HepG2 (cell line): Measurements from ENCODE around the gene WDR7. TPM values are rescaled to one million over a fixed set of nuclear protein-coding genes. Genes with fewer than 3 reads are reported as not detected.

Source experiments
- ATAC-seq: fragments of 200-7000 bp; cut with Tn5 transposase; 3 replicates; pipeline ENCODE4 v1.9.1; 2020; ENCODE audit warnings: mild to moderate bottlenecking, moderate library complexity
- BruUV-seq: library from RNA; stranded (reverse); fragments of 400-500 nt; replicated peaks from 2 replicates; lab custom pipeline; 2021; lab: Mats Ljungman, UMichigan
- CTCF ChIA-PET: fragments of 300-600 bp; formaldehyde crosslinking; extraction: SDS; loops from one replicate; lab custom pipeline; 2021; ENCODE audit warnings: low total read pairs, inconsistent platforms, low intra/inter-chr PET ratio; lab: Yijun Ruan, JAX
- POLR2A ChIA-PET: fragments of 350-600 bp; sonication (Branson Sonifier 250); formaldehyde crosslinking; loops from one replicate; lab custom pipeline; 2020; ENCODE audit warnings: antibody characterized with exemption, inconsistent platforms; lab: Yijun Ruan, JAX
- DNase-seq: peaks from one replicate; pipeline ENCODE4 v3.0.0-alpha.2; 2015; ENCODE audit warnings: low spot score
- FAIRE-seq: peaks from 3 replicates; lab custom pipeline; 2011; peaks lifted over from hg19 to GRCh38; lab: Jason Lieb, UNC
- H2AFZ ChIP-seq: one replicate; pipeline ENCODE4 v1.6.1; 2011; ENCODE audit warnings: low read length, inconsistent platforms
- H3K27ac ChIP-seq: fragments of 300-600 bp; 3 replicates; pipeline ENCODE4 v1.8.0; 2011; ENCODE audit warnings: mixed run types, mild to moderate bottlenecking, mixed read lengths, low read length, inconsistent platforms; ENCODE audit not compliant: insufficient read depth; ENCODE audit errors: extremely low read length
- H3K27me3 ChIP-seq, 2 experiments: fragments of 200-600 bp in 1 of 2; 2 replicates in 1 of 2; 3 replicates in 1 of 2; pipeline versions ENCODE4 v1.6.0 to v1.8.0; 2011; ENCODE audit warnings: low read length in 2 of 2, mild to moderate bottlenecking in 2 of 2, moderate library complexity in 2 of 2, inconsistent platforms in 1 of 2; ENCODE audit not compliant: insufficient read depth in 2 of 2, control insufficient read depth in 1 of 2
- H3K36me3 ChIP-seq, 2 experiments: fragments of 200-600 bp in 1 of 2; replicated peaks in 1 of 2; 2 replicates in 1 of 2; 3 replicates in 1 of 2; pipeline versions ENCODE4 v1.5.1 to v1.8.0; 2011; ENCODE audit warnings: low read length in 2 of 2, inconsistent platforms in 1 of 2; ENCODE audit not compliant: insufficient read depth in 2 of 2, control insufficient read depth in 1 of 2
- H3K4me1 ChIP-seq: 2 replicates; pipeline ENCODE4 v1.5.1; 2012; ENCODE audit warnings: low read length, inconsistent platforms; ENCODE audit not compliant: insufficient read depth
- H3K4me2 ChIP-seq: 2 replicates; pipeline ENCODE4 v1.6.0; 2011; ENCODE audit warnings: low read depth, low read length, inconsistent platforms
- H3K4me3 ChIP-seq, 3 experiments: fragments of 200-600 bp in 1 of 3; sonication (generic), shearing (Covaris generic) in 1 of 3; replicated peaks in 1 of 3; 2 replicates each; pipeline ENCODE4 v1.5.1; 2011 to 2016; ENCODE audit warnings: low read length in 3 of 3, inconsistent platforms in 2 of 3, low read depth in 2 of 3, mild to moderate bottlenecking in 2 of 3, control low read depth in 1 of 3, mixed read lengths in 1 of 3; ENCODE audit not compliant: insufficient read depth in 1 of 3
- H3K79me2 ChIP-seq: one replicate; pipeline ENCODE4 v1.6.1; 2011; ENCODE audit warnings: low read length, inconsistent platforms; ENCODE audit not compliant: insufficient read depth
- H3K9ac ChIP-seq: 2 replicates; pipeline ENCODE4 v1.6.0; 2011; ENCODE audit warnings: mild to moderate bottlenecking, low read depth, low read length, inconsistent platforms; ENCODE audit not compliant: insufficient read depth
- H3K9me3 ChIP-seq: 2 replicates; pipeline ENCODE4 v1.5.1; 2012; ENCODE audit warnings: mild to moderate bottlenecking, low read length
- H4K20me1 ChIP-seq: 2 replicates; pipeline ENCODE4 v1.6.0; 2011; ENCODE audit warnings: inconsistent platforms, mild to moderate bottlenecking, low read length, moderate library complexity; ENCODE audit not compliant: insufficient read depth
- IKZF4 ChIP-seq: sonication (generic); formaldehyde crosslinking; IDR thresholded peaks from 2 replicates; pipeline ENCODE4 v1.5.1; 2020; ENCODE audit warnings: borderline replicate concordance, mild to moderate bottlenecking, low read depth, missing genetic modification reagents; ENCODE audit errors: not compliant biosample characterization
- MAFF ChIP-seq: IDR thresholded peaks from 2 replicates; pipeline ENCODE4 v1.6.1; 2011; ENCODE audit warnings: low read depth, low read length, improper control_type of control experiment
- MAFK ChIP-seq, 2 experiments: IDR thresholded peaks in 1 of 2; conservative IDR thresholded peaks in 1 of 2; 2 replicates each; pipeline ENCODE4 v1.6.1; 2011; ENCODE audit warnings: improper control_type of control experiment in 2 of 2, low read length in 2 of 2
- MLX ChIP-seq: IDR thresholded peaks from 2 replicates; pipeline ENCODE4 v1.6.1; 2016
- NFYB ChIP-seq: sonication (generic); formaldehyde crosslinking; IDR thresholded peaks from 2 replicates; pipeline ENCODE4 v1.4.0; 2020; ENCODE audit warnings: missing genetic modification reagents
- NR1H2 ChIP-seq: sonication (generic); formaldehyde crosslinking; IDR thresholded peaks from 2 replicates; pipeline ENCODE4 v1.8.1; 2022; ENCODE audit warnings: low read depth, missing genetic modification reagents, borderline replicate concordance
- SMAD9 ChIP-seq: sonication (generic); formaldehyde crosslinking; IDR thresholded peaks from 2 replicates; pipeline ENCODE4 v1.5.1; 2020; ENCODE audit warnings: mild to moderate bottlenecking, missing genetic modification reagents
- ZBTB40 ChIP-seq, 2 experiments: fragments of 450-650 bp in 1 of 2; sonication (generic) in 1 of 2; formaldehyde crosslinking in 1 of 2; IDR thresholded peaks; 2 replicates each; pipeline versions ENCODE4 v1.6.1 to v1.8.0; 2016 to 2022; ENCODE audit warnings: antibody characterized with exemption in 1 of 2, mild to moderate bottlenecking in 1 of 2, missing genetic modification reagents in 1 of 2
- ZNF18 ChIP-seq: sonication (generic); formaldehyde crosslinking; IDR thresholded peaks from 2 replicates; pipeline ENCODE4 v1.8.0; 2022; ENCODE audit warnings: mild to moderate bottlenecking, missing genetic modification reagents; ENCODE audit not compliant: insufficient replicate concordance
- ZNF503 ChIP-seq: sonication (generic); formaldehyde crosslinking; IDR thresholded peaks from 2 replicates; pipeline ENCODE4 v1.4.0; 2020; ENCODE audit warnings: missing genetic modification reagents
- ZNF619 ChIP-seq: sonication (generic); formaldehyde crosslinking; IDR thresholded peaks from 2 replicates; pipeline ENCODE4 v1.4.0; 2020; ENCODE audit warnings: mild to moderate bottlenecking, missing genetic modification reagents
- WGBS: methylation state at CpG from one replicate; pipeline ENCODE4 v1.1.6; 2017; ENCODE audit warnings: low lambda C conversion rate; 5-methylcytosine and 5-hydroxymethylcytosine counted together
- in situ Hi-C: cut with HindIII; loops from 2 replicates; pipeline ENCODE4 v1.10.0; 2017; ENCODE audit warnings: low pct_unique_long_range_greater_than_20kb; ENCODE audit not compliant: extremely low pct_ligation_motif_present
- intact Hi-C: fragments of 100-400 bp; cut with micrococcal nuclease; formaldehyde crosslinking; loops from one replicate; pipeline ENCODE4 v1.10.0; 2022; ENCODE audit not compliant: unreplicated experiment
- polyA plus RNA-seq, 8 experiments: library from polyadenylated mRNA; depleted of rRNA in 3 of 8; stranded (reverse) in 7 of 8; unstranded in 1 of 8; fragments of >200 nt; fragmentation: Illumina TruSeq in 4 of 8; extraction: Trizol in 4 of 8; gene quantifications; 2 replicates each; pipeline versions ENCODE4 v1.2.1 to v1.2.3, GENCODE V29; 2011 to 2016; ENCODE audit warnings: low read depth in 4 of 8, missing spikeins in 1 of 8, mixed read lengths in 1 of 8; ENCODE audit not compliant: insufficient read depth in 1 of 8
- total RNA-seq, 5 experiments: library from RNA; depleted of rRNA; stranded (reverse); fragments of >200 nt; fragmentation: Illumina TruSeq; extraction: Trizol; gene quantifications; 2 replicates each; pipeline ENCODE4 v1.2.3, GENCODE V29; 2016; ENCODE audit warnings: low read depth in 1 of 5

WDR7 gene
- total and polyA plus RNA-seq, 2 of the 13 experiments (the other 11 are each of a cell fraction or from before 2014, with no cell fraction given), result 2.0 to 7.8 TPM

GRCh38 chr18:56627991-56628390 is 23.2 kb upstream of the WDR7 start:
- ATAC-seq, result no peak
- Histone ChIP-seq H3K36me3 (peaks cover 0 to 28% of the 10 kb centered on the region in 2 experiments; a peak in 4 of 5 replicates), H3K27me3 (no peaks in the 10 kb centered on the region), H2AFZ (no peak overlapping the region), H3K79me2 (peaks cover 82% of the 10 kb centered on the region), H3K4me3 (no peak overlapping the region), H3K4me1 (peaks cover 20% of the 10 kb centered on the region), H3K27ac (no peak overlapping the region), H4K20me1 (peaks cover 19% of the 10 kb centered on the region), H3K9ac (no peak overlapping the region), H3K9me3 (no peaks in the 10 kb centered on the region)
- ChIA-PET POLR2A (no interaction called here), CTCF (no interaction called here)
- FAIRE-seq, result no peak
- no peak for TF ChIP-seq ZNF18 (CRISPR knock-in tag)
- TF ChIP-seq ZNF503, result no peak
- no peak for TF ChIP-seq SMAD9 (CRISPR knock-in tag)
- no peak for TF ChIP-seq ZBTB40 (IDR thresholded peaks at IDR 0.05)
- no peak for TF ChIP-seq ZBTB40 (CRISPR knock-in tag; IDR thresholded peaks at IDR 0.05)
- peak; percentile 63 for TF ChIP-seq MAFF
- no peak for TF ChIP-seq NR1H2
- TF ChIP-seq IKZF4, result no peak
- no peak for TF ChIP-seq MLX
- no peak for TF ChIP-seq ZNF619 (CRISPR knock-in tag)
- TF ChIP-seq NFYB (CRISPR knock-in tag), result no peak
- TF ChIP-seq MAFK (conservative IDR thresholded peaks at IDR 0.05 in 1 of 2, IDR thresholded peaks at IDR 0.05 in 1 of 2; ENCODE audit: low read length in 2 of 2), result peak; percentile 47 to 69
- TF ChIP-seq, all 625 proteins: peak for 2
- WGBS, result 99% methylated on average over 2 of the region's 2 CpGs
- BruUV-seq, result no TSS peak
- no peak overlapping the region for H3K4me2 ChIP-seq
- in situ Hi-C loops, result no loop called here
- intact Hi-C loops, result no loop called here
- DNase-seq, result no peak
